ENCODE measurements around the gene PODNL1.

Gene PODNL1

DNA sequence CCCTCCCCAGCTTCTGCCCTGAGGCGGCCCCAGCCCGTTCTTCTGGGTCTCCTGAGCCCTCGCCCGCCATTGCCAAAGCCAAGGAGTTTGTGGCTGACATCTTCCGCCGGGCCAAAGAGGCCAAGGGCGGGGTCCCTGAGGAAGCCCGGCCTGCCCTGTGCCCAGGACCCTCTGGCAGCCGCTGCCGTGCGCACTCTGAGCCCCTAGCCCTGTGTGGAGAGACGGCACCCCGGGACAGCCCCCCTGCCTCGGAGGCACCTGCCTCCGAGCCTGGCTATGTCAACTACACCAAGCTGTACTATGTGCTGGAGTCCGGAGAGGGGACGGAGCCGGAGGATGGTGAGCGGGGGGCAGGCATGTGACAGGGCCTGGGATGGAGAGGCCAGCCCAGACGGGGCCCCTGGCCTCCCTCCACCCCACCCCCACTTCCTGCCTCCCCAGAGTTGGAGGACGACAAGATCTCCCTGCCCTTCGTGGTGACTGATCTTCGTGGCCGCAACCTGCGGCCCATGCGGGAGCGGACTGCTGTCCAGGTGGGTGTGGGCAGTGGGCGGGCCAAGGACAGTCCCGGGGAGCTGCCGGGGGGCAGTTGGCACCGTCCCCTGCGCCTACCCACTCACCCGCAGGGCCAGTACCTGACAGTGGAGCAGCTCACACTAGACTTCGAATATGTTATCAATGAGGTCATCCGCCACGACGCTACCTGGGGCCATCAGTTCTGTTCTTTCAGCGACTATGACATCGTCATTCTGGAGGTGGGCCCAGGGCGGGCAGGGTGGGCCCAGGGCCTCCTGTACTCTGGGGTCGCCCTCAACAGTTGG lies 21.1 kb upstream of the PODNL1 start:
- in situ Hi-C loops (cut with MboI; ENCODE audit: low sequenced_read_pairs): no loop called here

GRCh38 chr19:13958043-13958442 lies 19.8 kb upstream of the PODNL1 start:
- in situ Hi-C loops (cut with MboI; ENCODE audit: low sequenced_read_pairs): no loop called here

DNA sequence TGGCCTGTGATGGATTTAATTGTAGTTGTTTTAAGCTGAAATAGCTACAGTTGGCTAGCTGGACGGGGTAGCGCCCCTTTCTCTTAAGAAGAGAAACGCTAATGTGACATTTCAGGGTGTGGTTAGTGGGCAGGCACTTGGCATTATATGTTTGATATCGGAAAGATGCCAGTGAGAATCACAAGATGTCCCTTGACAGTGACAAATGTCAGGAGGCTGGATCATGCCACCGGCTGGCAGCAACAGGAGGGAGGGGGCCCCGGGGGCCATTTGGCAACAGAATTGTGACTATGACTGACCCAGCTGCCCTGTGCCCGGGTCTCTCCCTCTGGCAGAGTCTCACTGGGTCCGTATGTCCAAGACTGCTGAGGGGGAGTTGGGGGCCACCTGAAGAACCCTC lies 18.8 kb upstream of the PODNL1 start:
- in situ Hi-C loops (cut with MboI; ENCODE audit: low sequenced_read_pairs): no loop called here

DNA sequence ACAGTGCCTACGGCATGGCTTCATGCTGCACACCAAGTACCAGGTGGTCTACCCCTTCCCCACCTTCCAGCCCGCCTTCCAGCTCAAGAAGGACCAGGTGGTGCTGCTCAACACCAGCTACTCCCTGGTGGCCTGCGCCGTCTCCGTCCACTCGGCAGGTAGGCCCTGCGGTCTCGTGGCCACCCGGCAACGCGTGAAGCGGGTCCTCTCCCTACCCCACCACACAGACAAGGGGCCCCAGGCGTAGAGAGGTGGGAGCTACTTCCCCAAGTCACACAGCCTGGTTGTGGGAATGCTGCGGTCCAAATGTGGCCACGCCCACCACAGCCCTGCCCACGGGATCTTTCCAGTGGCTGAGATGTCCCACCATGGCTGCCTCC lies 18.1 kb upstream of the PODNL1 start:
- in situ Hi-C loops (cut with MboI; ENCODE audit: low sequenced_read_pairs): no loop called here

GRCh38 chr19:13955662-13956364 lies 17.6 kb upstream of the PODNL1 start:
- in situ Hi-C loops (cut with MboI; ENCODE audit: low sequenced_read_pairs): no loop called here

- in situ Hi-C loops (cut with MboI; ENCODE audit: low sequenced_read_pairs): no loop called here
Observed at GRCh38 chr19:13954185-13954584, 16.0 kb upstream of the PODNL1 start.

DNA sequence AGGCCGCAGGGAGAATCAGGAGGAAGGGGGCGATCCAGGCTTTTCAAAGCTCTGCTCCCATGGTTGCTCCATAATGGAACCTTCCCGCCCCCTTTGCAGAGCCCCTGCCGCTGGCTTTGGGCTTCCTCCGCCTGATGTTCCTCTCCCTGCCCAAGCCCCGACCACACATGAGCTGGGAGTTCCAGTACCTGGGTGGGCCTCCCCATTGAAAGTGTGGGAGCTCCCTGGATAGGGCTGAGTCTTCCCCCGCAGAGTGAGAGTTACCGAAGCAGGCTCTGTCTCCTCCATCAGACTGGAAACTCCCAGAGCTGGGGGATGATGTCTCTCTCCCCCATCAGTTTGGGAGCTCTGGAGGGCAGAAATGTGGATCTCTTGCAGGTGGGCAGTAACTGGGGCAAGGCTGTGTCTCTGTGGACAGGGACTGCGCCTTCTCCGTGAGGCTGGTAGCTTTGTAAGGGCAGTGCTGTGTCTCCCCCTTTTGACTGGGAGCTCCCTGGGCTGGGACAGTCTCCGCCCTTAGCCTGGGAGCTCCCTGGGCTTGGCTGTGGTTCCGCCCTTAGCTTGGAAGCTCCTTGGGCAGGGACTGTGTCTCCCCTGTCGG lies 14.8 kb upstream of the PODNL1 start:
- in situ Hi-C loops (cut with MboI; ENCODE audit: low sequenced_read_pairs): no loop called here

DNA sequence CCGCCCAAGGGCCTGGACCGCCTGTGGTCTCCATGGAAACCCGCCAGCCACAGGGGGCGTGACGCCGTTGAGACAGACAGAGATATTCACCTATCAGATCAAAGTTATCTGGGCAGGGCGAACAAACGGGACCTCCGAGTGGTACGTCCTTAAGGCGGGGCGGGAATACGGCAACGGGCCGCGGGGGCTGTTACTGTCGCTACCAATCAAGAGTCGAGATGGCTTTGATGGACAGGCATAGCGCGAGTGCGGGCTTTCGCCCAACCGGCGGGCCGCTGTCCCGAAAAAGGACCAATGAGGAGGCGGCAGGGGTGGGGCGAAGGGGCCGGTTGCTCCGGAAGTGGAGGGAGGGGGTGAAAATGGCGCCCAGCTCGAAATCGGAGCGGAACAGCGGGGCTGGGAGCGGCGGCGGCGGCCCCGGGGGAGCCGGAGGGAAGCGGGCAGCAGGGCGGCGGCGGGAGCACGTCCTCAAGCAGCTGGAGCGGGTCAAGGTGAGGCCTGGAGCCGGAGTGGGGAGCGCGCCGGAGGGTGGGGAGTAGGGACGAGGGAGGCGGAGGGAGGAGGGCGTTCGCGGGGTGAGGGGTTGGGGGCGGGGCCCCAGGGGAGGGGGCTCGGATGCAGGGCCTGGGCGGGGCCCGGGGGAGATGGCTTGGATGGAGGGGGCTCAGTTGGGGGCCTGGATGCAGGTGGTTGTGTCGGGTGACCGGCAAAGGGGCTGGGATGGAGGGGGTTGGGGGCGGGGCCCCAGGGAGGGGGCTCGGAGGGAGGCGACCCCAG lies 14.1 kb upstream of the PODNL1 start, which contains the start of gene DCAF15:
TSS of gene DCAF15 (plus strand) at position 356 of the 777 bp plus-strand sequence. CDS start at position 360, 4 bp downstream.
- in situ Hi-C loops (cut with MboI; ENCODE audit: low sequenced_read_pairs): no loop called here

- in situ Hi-C loops (cut with MboI; ENCODE audit: low sequenced_read_pairs): no loop called here
Observed at GRCh38 chr19:13951799-13952153, 13.6 kb upstream of the PODNL1 start.

- in situ Hi-C loops (cut with MboI; ENCODE audit: low sequenced_read_pairs): no loop called here
Observed at GRCh38 chr19:13951043-13951442, 12.8 kb upstream of the PODNL1 start.

DNA sequence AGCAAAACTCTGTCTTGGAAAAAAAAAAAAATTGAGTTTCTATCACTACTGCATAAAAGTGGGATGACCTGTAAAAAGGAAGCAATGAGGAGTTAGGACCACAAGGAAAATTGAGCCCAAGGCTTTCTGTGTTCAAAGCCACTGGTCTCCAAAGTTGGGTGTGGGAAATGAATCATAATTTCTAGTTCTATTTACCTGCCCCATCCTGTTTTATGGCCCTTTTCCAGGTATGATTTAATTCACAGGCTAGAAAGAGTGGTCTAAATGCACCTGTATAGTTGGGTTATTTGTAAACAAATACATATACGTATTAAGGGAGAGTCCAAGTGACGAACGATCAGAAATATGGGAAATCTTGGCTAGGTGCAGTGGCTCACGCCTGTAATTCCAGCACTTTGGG lies 8.2 kb upstream of the PODNL1 start:
- in situ Hi-C loops (cut with MboI; ENCODE audit: low sequenced_read_pairs): no loop called here

GRCh38 chr19:13942023-13942684 lies 3.9 kb upstream of the PODNL1 start:
- in situ Hi-C loops (cut with MboI; ENCODE audit: low sequenced_read_pairs): no loop called here

DNA sequence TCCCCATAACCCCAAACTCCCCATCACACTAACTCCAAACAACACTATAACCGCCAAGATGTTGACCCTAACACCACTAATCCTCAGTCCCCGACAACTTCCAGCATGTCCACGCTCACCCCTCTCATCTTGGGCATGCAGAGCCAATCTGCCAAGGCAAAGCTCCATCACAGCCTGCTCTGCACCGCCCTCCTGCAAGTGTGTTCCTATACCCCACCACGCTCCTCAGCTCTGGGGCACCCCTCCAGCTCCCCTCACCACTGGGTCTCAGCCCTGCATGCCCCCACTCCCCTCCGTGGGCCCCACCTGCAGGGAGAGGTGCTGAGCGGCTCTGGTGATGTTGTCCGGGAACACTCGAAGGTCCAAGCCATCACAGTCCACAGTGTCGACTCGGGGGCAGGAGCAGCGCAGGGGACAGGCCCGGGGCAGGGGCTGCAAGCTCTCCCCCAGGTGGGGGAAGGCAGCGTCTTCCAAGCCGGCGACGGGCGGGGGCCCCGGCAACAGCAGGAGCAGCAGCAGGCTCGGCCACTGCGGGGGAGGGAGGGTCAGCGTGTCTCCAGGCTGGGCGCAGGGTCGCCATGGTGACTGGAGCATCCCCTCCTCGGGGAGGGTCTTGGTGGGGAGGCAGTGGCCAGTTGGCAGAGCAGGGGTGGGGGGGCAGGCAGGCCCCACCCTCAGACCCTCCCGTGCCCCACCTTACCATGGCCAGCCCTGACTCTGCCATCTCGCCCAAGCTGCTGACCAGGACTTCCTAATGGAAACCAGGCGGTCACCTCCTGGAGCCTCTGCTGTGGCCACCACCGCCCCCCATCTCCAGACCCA lies 527 bp downstream of the PODNL1 start:
- in situ Hi-C loops (cut with MboI; ENCODE audit: low sequenced_read_pairs): no loop called here

- in situ Hi-C loops (cut with MboI; ENCODE audit: low sequenced_read_pairs): no loop called here
Observed at GRCh38 chr19:13935765-13936510, 2.3 kb downstream of the PODNL1 start.

DNA sequence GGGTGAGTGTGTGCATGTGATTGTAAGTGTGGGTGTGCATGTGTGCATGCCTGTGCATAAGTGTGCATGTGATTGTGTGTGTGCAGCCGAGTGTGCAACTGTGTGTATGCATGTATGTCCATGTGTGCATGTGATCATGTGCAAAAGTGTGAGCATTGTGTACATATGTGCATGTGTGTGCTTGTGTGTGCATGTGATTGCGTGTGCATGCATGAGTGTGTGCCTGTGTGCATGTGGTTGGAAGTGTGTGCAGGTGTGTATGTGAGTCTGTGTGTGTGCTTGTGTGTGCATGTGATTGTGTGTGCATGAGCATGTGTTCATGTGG lies 3.5 kb downstream of the PODNL1 start:
- in situ Hi-C loops (cut with MboI; ENCODE audit: low sequenced_read_pairs): no loop called here

DNA sequence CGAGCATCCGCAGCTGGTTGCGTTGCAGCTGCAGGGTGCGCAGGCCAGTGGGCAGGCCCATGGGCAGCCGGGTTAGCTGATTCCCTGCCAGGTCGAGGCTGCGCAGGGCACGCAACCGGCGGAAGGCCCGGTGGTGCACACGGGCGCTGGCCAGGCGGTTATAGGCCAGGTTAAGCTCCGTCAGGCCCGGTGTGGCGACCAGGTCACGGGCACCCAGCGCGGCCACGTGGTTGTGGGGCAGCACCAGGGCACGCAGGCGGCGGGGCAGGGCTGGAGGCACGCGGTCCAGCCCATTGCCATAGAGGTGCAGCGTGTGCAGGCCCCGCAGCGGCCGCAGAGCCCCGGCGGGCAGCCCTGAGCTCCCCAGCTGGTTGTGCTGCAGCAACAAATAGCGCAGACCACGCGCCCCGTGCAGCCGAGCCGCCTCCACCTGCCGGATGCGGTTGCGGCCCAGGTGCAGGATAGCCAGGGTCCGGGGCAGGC lies 5.3 kb downstream of the PODNL1 start:
- in situ Hi-C loops (cut with MboI; ENCODE audit: low sequenced_read_pairs): no loop called here

GRCh38 chr19:13932149-13932637 lies 6.0 kb downstream of the PODNL1 start:
- in situ Hi-C loops (cut with MboI; ENCODE audit: low sequenced_read_pairs): no loop called here

DNA sequence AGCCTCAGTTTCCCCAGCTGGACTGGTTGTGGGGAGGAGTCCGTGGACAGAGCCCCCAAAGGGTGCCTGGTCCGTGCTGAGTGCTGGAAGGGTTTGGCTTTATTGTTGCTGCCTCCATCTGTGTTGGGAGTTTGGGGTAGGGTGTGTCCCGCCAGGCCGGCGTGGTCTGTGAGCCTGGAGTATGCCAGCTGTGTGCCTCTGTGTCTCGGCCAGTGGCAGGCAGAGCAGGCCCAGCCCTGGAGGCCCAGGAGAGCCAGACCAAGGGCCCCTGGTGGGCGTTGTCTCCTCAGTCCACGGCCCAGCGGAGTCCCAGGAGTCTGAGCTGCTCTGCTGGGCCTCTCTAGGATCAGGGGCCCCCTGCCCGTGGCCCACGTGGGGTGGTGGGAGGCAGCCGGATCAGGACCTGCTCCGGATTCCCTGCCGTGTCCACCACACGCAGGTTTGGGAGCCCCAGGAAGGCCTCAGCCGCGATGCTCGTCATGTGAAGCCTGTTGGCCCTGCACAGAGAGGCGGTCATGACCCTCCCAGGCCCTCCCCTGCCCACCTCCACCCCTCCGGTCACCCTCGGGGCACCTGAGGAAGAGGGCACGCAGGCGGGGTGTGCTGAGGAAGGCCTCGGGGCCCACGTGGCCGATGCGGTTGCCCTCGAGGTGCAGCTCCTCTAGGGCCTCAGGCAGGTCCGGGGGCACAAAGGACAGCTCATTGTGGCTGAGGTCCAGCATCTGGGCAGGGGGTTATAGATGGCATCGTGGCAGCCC lies 6.6 kb downstream of the PODNL1 start:
- in situ Hi-C loops (cut with MboI; ENCODE audit: low sequenced_read_pairs): no loop called here

Data from HL-60/S4 treated with phorbol 12-myristate 13-acetate at 8.2 ng/mL for 4 days and 3 days (cell line).